Activated CD4-positive, alpha-beta T cell treated with anti-CD3 and anti-CD28 coated beads for 24 hours (primary cell): ENCODE measurements around the gene OR9Q1.
"Not testable (repeated sequence)": the region's sequence is repeated elsewhere in the genome, so short reads cannot be mapped to it uniquely, and the experiment has no call there.

Experiments used
- DNase-seq, 2 donors: peaks; one replicate each; pipeline ENCODE4 v3.0.0-alpha.2; 2020; ENCODE audit warnings: low read depth in 2 of 2

Gene OR9Q1

DNA sequence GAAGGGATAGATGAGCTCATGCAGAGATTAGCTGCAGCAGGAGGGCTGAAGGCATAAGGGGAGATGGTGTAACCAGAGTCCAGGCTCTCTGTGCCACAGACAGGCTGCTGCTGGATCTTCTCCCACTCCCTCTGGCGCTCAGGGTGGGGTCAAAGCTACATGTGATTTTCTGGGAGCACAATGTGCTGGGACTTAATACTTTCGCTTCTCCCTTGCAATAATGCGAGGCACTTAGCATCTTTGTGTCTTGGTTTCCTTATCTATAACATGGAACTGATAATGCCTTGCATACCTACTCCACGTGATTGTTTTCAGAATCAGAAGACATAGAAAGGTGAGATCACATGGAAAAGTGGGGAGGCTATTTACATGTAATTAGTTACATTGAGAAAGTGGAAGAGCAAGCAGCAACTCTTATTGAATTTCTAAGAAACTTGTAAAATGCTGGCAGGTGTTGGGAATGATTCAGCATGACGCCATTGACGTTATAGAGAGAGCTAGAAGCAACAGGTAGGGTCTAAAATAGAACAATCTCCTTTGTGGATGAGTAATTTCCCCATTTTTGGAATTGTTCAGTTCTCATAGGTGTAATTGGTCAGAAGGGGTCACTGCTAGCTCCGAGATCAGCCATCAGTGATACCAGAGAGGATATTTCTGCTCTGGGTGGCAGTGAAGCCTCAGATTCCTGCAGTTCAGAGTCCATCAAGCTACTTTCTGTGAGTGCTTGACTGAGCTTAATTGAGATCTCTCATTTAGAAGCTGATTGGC, 109.8 kb downstream of the OR9Q1 start:
- no peak for DNase-seq

DNA sequence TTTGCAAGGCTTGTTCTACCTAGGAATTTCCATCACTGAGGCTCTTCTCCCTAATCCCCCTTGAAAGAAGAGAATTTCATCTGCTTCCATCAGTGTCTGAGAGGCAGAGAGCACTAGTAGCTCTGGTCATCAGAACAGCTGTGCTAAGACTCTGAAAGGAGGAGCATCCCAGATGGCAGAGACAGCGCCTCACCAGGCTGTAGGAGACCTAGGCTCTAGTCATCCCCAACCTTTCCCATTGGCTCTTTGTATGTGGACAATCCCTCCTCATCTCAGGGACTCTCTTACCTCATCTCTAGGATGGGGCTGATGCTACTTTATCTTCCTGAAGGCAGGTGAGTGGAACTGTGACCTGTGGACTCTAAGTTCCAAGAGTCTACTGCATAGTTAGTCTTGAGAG, 110.5 kb downstream of the OR9Q1 start:
- DNase-seq, result no peak

DNA sequence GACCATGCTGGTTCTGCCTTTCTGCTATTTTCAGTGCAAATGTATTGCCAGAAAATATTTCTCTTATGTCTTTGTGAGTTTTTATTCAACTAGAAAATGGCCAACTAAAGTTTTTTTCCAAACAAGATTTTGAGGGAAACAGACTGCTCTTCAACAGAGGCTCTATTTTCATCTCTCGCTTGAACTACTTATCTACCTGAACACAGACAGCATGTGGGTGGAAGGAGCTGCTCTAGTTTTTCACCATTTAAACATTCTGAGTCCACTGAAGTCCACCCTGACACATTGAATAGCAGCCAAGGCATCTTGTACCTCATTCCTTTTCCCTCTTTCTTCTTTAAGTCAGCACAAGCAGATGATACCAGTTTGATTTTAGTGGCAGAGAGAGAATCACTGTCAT, 111.5 kb downstream of the OR9Q1 start:
- no peak for DNase-seq

DNA sequence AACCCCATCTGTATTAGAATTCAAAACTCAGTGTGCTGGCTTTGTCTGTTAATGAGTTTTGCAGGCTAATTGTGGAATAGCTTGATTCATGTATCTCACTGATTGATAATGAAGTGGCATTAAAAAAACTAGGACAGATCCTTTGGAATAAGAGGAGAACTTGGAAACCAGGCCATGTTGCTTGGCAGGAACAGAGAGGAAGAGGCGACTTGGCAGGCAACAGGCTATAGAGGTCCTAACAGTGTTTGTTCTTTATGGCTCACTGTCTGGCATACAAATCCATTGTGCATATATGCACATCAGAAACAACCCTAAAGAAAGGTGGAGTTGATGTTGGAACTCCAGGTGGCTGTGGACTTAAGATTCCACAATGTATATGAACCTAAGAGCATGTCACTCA, 119.1 kb downstream of the OR9Q1 start:
- no peak for DNase-seq

DNA sequence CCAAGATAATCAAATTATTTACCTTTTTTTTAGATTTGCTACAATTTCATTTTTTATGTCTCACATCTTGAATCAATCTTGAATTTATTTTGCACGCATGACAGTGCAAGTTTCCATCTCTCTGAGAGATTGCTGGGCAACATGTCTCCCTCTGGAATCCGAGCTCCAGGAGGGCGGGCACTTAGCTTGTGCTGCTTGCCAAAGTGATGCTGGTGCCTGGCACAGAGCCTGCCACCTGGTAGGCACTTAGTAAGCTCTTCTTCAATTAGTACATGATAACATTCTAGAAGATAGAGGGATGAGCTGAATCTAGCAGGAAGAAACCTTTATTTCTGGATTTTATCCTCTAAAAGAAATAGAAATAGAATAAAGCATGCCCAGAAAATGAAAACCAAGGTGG, 129.1 kb downstream of the OR9Q1 start:
- no peak for DNase-seq

DNA sequence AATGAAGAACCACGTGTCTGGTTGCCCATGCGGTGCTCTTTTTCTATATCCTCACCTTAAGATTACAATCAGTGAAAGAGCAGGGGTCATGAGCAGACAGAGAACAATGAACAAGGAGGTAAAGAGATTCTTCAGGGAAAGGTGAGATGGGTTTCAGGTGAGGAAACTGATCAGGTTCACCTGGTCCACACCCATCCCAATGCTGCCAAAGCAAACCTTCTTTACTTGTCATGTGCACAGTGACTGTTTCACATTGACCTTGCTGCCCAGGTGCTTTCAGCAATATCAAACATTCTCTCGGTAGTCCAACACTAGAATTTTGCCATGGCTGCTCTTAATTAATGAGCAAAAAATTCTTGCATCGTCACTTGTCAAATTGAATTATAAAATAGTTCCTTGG, 140.7 kb downstream of the OR9Q1 start:
- DNase-seq, result no peak

DNA sequence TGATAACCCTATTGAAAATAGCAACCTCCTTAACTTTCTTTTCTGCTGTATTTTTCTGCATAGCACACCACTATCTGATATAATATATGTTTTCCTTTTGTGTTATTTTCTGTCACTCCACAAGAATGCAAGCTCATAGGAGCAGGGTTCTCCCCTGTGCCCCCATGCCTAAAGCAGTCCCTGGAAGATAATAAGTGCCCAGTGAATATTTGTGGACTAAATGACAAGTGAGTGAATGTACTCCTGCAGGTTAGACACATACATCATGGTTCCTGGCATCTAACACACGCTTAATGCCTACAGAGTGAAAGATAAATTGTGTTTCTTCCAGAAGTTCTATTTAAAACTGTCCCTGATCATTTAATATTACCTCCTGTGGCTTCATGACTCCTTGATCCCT, 141.3 kb downstream of the OR9Q1 start:
- no peak for DNase-seq

DNA sequence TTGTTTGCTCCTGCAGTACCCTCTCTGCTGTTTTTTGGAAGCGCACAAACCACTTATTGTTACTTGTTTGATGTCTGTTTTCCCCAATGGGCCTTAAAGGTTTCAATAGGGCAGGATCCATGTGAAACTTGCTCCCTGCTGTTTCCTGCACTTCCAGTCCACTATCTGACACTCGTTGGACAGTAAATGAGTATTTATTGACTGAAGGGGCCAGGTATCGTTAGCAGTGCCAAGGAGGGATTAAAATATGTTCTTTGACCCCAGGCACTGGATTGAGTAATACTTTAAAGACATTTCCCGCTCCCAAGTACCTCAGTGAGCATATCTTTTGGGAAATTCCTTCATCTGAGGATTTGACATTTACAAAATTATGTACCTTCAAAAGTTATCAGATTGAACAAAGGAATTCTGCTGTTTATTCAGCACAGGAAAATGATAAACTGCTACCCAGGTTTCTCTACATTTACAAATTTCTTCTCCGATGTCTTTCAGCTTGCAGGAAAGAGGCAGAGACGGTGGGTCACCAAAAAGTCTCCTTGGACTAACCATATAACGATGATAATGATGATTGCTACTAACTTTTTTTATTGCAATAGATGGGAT, 141.9 kb downstream of the OR9Q1 start:
- DNase-seq, result no peak

DNA sequence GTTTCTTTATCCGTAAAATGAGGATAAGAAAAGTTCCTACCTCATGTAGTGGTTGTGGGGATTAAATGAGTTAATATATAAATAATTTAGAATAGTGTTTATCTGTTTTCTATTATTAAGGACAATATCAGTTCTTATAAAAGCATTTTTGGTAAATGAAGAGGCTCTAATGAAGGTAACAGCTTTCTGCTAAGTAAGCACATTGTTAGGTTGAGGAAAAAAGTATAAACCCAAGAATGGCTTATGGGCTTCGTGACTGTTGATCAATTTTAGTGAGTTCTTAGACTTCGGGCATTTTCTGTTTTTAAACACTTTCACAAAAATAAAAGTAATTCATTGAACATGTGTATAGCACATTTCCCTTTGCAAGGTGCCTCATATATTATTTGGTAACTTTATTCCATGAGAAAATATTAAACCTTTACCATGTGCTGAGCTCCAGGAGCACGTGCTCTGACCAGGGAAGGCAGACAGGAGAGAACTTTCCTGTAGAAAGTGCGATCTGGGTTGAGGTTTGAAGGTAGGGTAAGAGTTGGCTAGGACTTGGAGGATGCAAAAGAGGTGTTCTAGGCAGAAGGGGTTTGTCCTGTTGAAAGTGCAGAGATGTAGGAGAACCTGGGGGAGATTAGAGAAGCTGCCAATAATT, 153.9 kb downstream of the OR9Q1 start:
- DNase-seq, result no peak

DNA sequence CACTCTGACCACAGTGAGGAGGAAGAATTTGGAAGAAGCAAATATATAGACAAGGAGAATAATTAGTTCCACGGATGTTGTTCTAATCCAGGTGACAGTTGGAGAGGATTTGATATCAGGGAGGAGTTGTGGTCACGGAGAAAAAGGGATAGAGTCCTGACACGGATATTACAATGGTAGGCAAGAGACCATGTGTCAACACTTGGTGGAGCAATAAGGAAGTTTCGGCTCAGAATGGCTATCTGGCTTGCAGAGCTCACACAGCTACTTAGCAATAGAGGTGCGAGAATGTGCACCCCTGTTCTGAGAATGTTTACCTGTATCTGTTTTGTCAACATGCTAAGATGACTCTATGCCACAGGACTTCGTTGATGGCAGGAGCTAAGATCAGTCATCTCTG, 154.8 kb downstream of the OR9Q1 start:
- DNase-seq, result no peak

DNA sequence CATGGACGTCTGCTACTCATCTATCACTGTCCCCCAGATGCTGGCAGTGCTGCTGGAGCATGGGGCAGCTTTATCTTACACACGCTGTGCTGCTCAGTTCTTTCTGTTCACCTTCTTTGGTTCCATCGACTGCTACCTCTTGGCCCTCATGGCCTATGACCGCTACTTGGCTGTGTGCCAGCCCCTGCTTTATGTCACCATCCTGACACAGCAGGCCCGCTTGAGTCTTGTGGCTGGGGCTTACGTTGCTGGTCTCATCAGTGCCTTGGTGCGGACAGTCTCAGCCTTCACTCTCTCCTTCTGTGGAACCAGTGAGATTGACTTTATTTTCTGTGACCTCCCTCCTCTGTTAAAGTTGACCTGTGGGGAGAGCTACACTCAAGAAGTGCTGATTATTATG, 156.0 kb downstream of the OR9Q1 start:
- no peak for DNase-seq

DNA sequence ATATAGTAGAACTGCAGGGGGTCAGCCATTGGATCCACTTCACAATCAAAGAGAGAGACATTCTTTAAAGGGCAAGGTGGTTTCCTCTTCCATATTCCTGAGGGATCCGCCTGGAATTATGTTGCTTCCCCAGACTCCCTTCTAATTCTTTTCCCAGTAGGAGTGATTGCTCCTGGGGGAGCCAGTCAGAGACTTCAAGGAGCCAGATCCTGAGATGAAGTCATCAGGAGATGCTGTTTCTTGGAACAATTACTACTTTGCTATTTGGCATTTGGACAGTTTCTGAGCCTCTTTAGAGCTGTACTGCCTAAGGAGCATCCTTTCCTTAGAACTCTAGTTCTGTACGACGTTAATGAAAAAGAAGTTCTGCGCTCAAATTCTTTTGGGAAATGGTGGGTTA, 163.3 kb downstream of the OR9Q1 start:
- no peak for DNase-seq

DNA sequence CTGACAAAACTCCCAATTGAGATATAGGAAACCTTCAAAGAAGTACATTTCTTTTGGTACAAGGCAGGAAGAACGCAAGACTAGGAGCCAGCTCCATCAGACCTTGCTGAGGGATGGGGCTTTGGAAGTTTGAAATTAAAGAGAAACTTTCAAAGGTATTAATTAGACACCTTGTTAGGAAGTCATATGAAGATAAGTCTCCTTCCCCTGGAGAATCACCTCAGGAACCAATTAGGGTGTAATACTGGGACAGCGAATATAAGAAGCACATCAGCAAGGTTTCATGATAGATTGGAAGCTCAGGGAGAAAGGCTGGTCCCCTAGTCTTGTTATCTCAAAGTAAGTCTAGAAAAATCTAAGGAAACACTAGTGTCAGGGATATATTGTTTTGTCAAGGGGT, 165.1 kb downstream of the OR9Q1 start, which contains the start of gene OR9Q2:
Gene OR9Q2 (plus strand): TSS at position 301 of the 400 bp plus-strand sequence. CDS start 1,421 bp downstream, outside the sequence.
- DNase-seq, result no peak

DNA sequence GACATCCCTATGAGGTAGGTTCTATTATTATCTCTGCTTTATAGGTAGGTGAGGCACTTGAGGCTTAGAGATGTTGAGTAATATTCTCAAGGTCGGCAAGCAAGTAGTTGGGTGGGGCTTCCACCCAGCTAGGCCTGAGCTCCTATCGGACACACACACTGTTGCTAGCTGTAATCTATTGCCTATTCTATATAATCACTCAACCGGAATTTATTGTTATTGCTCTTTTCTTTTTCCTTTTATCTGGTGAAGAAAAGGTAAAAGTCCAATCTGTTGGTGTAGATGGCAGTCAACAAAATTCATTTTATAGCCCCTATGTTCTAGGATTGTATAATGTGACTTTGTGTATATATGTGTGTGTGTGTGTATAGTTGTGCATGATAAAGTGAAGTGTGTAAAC, 168.5 kb downstream of the OR9Q1 start:
- DNase-seq, result no peak

DNA sequence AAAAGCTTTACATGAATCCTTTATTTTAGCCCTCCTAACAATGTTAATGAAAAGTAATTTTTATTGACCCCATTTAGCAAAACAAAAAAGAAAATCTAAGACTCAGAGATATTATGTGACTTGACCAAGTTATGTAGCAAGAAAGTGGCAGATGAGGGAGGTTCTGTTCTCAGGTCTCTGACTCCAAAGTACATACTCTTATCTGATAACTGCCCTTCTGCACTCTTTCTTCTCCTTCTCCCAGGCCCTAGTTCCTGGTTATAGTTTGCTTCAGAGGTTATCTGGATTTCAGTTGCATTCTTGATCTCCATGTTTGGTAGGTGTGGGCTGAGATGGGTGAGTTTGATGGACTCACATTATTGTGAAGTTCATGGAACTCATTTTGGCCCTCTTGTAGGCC, 169.7 kb downstream of the OR9Q1 start:
- no peak for DNase-seq

DNA sequence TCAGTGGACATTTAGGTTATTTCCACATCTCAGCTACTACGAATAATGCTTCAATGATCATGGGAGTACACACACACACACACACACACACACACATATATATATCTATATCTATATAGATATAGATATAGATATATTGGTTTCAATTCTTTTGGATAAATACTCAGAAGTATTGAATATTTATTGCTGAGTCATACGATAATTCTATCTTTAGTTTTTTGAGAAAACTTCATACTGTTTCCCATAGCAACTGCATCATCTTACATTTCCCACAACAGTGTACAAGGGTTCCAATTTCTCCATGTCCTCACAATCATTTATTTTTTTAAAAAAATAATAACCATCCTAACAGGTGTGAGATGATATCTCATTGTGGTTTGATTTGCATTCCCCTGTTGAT, 172.3 kb downstream of the OR9Q1 start:
- DNase-seq, result no peak

DNA sequence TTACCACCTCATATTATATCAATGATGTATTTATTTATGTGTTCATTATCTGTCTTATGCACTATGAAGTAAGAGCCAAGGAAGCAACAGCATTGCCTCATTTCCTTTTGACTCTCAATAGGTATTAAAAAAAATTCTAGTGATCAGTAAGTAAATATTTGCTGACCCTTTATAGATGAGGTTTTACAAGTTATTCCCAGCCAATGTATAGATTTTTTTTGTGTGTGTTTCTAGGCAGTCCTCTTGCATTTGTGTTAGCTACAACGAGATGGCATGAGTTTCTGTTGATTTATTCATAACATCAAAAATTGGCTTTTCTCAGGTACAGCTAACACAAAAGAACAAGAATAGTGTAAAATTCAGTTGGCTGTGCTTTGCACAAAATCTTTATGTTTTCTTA, 175.6 kb downstream of the OR9Q1 start:
- no peak for DNase-seq

DNA sequence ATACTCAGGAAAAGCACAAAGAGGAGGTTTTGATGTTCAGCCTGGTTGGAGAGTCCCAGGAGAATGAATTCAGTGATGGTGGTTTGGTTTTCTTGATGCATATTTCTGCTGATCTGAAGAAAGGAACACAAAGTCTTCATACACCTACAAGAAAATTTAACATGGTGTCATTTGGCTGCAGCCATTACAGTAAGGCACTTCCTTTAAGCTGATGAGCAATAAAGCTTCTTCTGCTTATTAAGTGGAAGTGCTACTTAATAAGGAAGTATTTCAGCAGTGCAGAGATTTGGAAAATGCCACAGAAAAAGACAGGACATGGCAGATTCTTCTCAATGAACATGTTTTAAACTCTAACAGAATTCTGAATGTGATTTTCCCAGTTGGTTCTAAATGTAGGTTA, 180.4 kb downstream of the OR9Q1 start, which contains the start of gene OR1S2:
Gene OR1S2 (minus strand): TSS at position 101 of the 400 bp plus-strand sequence. CDS start 0 bp downstream, at position 101.
- DNase-seq, result no peak

DNA sequence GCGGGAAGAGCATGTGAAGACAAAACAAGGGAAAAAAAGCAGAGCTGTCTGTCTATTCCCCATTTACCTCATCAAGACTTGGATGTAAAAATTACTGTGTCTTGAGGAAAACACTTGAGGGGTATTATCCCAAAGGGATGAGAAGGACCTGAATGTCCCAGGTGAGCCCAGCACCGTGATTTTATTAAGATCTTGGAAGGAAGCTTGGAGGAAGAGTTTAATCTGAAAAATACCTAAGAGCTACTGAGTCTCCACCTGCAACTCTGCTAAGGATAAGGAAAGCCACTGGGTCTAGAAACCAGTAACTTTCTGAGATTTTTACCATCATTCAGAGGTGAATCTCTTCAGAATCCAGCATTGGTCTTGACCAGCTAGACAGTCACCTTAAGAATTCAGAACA, 188.7 kb downstream of the OR9Q1 start, which contains the start of gene OR1S1:
Gene OR1S1 (plus strand): TSS at position 301 of the 400 bp plus-strand sequence.
- not testable (repeated sequence) for DNase-seq

DNA sequence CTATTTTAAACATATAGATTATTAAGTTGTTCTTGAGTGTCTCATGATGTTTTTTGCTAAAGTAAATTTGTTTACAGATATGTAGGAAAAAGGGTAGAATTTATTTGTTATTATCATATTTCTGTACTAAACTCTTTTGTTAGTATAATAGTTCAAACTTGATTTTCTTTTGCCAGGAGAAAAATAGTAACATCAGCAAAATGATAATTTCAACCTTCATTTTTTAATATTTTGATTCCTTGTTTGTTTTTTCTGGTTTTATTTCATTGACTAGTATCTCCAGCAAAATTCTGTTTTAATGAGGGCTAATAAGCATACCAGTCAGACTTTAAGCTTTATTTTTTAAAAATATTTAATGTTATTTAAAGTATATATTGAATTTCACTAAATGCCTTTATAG, 192.8 kb downstream of the OR9Q1 start:
- DNase-seq, result no peak

DNA sequence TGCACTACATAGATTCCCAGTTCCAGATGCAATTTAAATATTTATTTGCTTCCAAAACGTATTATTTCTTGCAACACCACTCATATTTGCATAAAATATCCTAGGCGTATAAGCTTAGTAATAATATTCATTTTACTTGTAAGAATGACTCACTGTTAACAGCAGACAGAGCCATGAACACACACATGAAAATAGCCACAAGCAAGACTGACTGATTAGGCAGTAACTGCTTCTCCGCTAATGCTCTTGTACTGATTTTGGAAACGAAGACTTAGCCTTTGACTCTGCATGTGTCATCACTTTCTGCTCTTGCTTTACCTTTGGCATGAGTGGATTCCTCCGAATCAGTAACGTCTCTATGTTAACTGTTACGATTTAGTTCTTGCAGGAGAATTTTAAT, 199.0 kb downstream of the OR9Q1 start:
- DNase-seq, result no peak

DNA sequence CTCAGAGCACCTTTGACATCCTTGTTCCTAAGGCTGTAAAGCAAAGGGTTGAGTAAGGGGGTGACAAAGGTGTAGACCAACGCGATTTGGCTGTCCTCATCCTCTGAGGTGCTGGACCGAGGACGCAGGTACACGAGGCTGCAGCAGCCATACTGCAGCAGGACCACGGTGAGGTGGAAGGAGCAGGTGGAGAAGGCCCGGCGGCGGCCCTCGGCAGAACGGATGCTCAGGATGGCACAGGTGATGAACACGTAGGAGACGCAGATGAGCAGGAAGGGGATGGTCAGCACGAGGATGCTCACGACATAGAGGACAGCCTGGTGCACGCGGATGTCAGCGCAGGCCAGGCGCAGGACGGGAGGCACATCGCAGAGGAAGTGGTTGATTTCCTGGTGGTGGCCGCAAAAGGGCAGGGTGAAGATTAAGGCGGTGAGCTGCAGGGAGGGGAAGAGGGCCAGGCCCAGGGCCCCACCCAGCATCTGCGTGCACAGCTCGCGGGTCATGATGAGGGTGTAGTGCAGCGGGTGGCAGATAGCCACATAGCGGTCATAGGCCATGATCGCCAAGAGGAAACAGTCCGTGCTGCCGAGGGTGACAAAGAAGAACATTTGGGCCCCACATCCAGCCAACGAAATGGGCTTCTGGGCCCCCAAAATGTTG, 204.4 kb downstream of the OR9Q1 start:
- no peak for DNase-seq
